Activated T-cell treated with anti-CD3 and anti-CD28 coated beads, Interleukin-2, amount 50 U/mL, for 72 hours (primary cell): ENCODE measurements around the gene EIF4G3. TPM values are rescaled to one million over a fixed set of nuclear protein-coding genes. Genes with fewer than 3 reads are reported as not detected.
"Not testable (repeated sequence)": the region's sequence is repeated elsewhere in the genome, so short reads cannot be mapped to it uniquely, and the experiment has no call there.

Experiments
- ATAC-seq, 2 donors: fragments of 150-1000 bp; cut with Tn5 transposase; replicated peaks in 1 of 2; 2 replicates each; pipeline ENCODE4 v1.10.0; 2021; ENCODE audit warnings: moderate library complexity in 2 of 2, mild to moderate bottlenecking in 1 of 2
- DNase-seq, 2 donors: peaks; one replicate each; pipeline ENCODE4 v3.0.0; 2021 to 2022; ENCODE audit warnings: mixed read lengths in 1 of 2
- H3K27ac Mint-ChIP-seq: one replicate; pipeline ENCODE4 v1.8.0; 2022; ENCODE audit warnings: mild to moderate bottlenecking, moderate library complexity, mixed read lengths
- H3K27me3 Mint-ChIP-seq: one replicate; pipeline ENCODE4 v1.8.0; 2022; ENCODE audit warnings: low read depth, mixed read lengths
- H3K36me3 Mint-ChIP-seq, 2 donors: one replicate each; pipeline ENCODE4 v1.8.0; 2022; ENCODE audit warnings: mixed read lengths in 2 of 2, mild to moderate bottlenecking in 1 of 2; ENCODE audit not compliant: insufficient read depth in 2 of 2
- H3K4me1 Mint-ChIP-seq: one replicate; pipeline ENCODE4 v1.8.0; 2022; ENCODE audit warnings: low read depth, mixed read lengths
- H3K4me3 Mint-ChIP-seq, 2 donors: one replicate each; pipeline ENCODE4 v1.8.0; 2022; ENCODE audit warnings: mild to moderate bottlenecking in 2 of 2, mixed read lengths in 2 of 2, moderate library complexity in 2 of 2
- H3K9me3 Mint-ChIP-seq, 2 donors: one replicate each; pipeline ENCODE4 v1.8.0; 2022; ENCODE audit warnings: mixed read lengths in 2 of 2
- total RNA-seq, 2 donors: library from RNA; stranded (reverse); gene quantifications; one replicate each; pipeline ENCODE4 v1.2.3, GENCODE V29; 2022

Gene EIF4G3
- total RNA-seq, 2 donors from 2014 or later: 33.3 to 36.3 TPM

DNA sequence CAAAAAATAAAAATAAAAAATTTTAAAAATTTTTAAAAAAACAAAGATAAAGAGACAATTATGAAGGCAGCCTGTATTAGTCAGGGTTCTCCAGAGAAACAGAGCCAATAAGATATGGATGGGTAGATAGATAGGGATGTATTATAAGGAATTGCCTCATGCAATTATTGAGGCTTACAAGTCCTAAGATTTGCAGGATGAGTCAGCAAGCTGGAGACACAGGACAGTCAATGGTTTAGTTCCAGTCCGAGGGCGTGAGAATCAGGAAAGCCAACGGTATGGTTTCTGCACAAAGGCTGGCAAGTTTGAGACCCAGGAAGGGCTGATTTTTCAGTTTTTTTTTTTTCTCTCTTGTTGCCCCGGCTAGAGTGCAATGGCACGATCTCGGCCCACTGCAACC lies 24.1 kb upstream of the EIF4G3 start:
- ATAC-seq: no peak
- Mint-ChIP-seq H3K27ac (no peak overlapping the region), H3K27me3 (peaks cover 11% of the 10 kb centered on the region)

DNA sequence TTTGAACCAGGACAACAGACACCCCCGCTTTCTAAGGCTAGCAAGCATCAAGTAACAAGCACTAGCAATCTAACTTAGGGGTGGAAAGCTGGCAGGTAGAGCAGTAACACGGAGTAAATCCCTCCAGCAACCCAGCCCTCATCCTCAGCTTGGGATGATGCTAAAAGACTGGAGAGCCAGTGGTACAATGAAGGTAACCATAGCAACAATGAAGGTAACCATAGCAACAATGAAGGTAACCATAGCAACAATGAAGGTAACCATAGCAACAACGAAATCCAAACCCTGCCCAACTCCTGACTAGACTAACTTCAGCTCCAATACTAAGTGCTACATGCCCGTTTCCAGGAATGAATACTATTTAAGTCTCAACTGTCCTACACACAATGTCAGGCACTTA lies 22.2 kb upstream of the EIF4G3 start:
- ATAC-seq (no peak), DNase-seq (no peak)
- Mint-ChIP-seq H3K27me3 (peaks cover 11% of the 10 kb centered on the region), H3K9me3 (no peaks in the 10 kb centered on the region), H3K27ac (no peak overlapping the region), H3K4me1 (no peaks in the 10 kb centered on the region), H3K36me3 (no peaks in the 10 kb centered on the region), H3K4me3 (no peak overlapping the region)

More for the DNA sequence above, 24.1 kb upstream of the EIF4G3 start:
- Mint-ChIP-seq H3K4me3 (no peak overlapping the region), H3K9me3 (no peaks in the 10 kb centered on the region), H3K36me3 (no peaks in the 10 kb centered on the region), H3K4me1 (no peaks in the 10 kb centered on the region)
- DNase-seq: no peak

DNA sequence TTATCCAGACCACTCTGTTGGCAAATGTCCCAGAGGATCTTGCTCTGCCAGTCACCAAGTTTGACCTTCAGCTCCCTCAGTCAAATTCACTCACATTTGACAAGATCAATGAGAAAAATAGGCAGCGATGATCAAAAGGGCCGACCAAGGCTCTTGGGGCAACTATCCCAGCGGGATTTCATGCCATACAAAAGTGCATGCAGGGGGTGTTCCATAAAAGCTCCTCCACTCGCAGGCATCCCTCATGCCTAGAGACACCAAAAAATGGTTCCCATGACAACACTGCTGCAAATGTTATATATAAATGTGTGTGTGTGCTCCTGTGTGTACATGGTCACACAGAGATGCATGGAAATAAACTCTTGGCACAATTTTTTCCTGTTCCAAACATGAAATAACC lies 16.2 kb upstream of the EIF4G3 start:
- H3K27me3 Mint-ChIP-seq: peaks cover 17% of the 10 kb centered on the region
- no peaks in the 10 kb centered on the region for H3K4me1 Mint-ChIP-seq
- DNase-seq (no peak), ATAC-seq (no peak)
- no peak overlapping the region for H3K27ac Mint-ChIP-seq
- H3K36me3 Mint-ChIP-seq: no peaks in the 10 kb centered on the region
- no peak overlapping the region for H3K4me3 Mint-ChIP-seq
- H3K9me3 Mint-ChIP-seq: no peaks in the 10 kb centered on the region

DNA sequence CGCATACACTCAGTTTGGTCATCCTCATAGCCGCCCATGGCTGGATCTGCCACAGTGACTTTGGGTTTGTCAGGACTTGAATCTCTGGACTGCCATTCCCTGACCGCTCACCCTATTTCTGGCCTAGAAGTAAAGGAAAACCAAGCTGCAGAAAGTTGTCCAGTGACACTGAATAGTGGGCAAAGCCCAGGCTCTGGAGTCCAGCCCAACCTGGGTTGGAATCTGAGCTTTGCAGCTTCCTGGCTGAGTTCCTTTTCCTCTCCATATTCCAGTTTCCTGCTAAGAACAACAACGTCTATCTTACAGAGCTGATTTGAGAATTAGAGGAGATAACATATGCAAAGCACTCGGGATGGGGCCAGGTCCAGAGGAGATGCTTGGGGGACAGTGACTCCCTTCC lies 15.6 kb upstream of the EIF4G3 start:
- ATAC-seq (no peak), DNase-seq (no peak)
- Mint-ChIP-seq H3K36me3 (no peaks in the 10 kb centered on the region), H3K9me3 (no peaks in the 10 kb centered on the region), H3K27ac (no peak overlapping the region), H3K4me3 (no peak overlapping the region), H3K4me1 (no peaks in the 10 kb centered on the region), H3K27me3 (peaks cover 17% of the 10 kb centered on the region)

DNA sequence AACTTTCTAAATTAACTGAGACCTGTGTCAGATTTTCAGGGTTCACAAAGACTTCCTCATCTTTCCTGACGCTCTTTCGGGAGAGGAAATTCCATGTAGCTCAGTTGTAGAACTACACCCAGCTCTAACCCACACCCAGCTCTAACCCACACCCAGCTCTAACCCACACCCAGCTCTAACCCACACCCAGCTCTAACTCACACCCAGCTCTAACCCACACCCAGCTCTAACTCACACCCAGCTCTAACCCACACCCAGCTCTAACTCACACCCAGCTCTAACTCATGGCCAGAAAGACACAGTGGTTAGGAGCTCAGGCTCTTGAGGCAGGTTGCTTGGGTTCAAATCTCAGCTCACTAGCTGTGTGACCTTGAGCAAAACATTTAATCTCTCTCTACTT lies 14.1 kb upstream of the EIF4G3 start:
- not testable (repeated sequence) for H3K9me3 Mint-ChIP-seq, H3K36me3 Mint-ChIP-seq, H3K27ac Mint-ChIP-seq, DNase-seq, ATAC-seq, H3K4me3 Mint-ChIP-seq, H3K4me1 Mint-ChIP-seq
- peaks cover 11% of the 10 kb centered on the region for H3K27me3 Mint-ChIP-seq

DNA sequence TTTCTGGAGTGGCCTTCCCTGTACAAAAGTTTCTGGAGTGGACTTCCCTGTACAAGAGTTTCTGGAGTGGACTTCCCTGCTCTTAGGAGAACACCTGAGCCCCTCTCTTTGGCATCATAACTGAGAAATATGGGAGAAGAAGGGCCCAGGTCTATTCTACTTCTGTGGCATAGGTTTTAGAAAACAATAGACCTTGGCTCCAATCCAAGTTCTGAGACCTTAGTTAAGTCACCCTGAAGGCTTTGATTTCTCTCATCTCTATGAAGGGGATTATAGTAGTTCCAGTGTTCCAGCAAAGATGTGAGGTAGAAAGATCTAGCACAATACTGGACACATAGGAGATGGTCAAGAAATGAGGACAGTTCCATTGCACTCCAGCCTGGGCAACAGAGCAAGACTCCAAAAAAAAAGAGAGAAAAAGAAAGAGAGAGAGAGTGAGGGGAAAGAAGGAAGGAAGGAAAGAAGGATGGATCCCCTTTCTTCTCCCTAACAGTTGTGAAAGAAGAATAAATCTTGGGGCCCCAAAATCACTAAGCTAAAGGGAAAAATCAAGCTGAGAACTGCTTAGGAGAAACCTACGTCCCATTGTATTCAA lies 13.3 kb upstream of the EIF4G3 start:
- H3K27me3 Mint-ChIP-seq: peaks cover 11% of the 10 kb centered on the region
- no peak overlapping the region for H3K27ac Mint-ChIP-seq
- H3K4me1 Mint-ChIP-seq: no peaks in the 10 kb centered on the region
- no peak overlapping the region for H3K4me3 Mint-ChIP-seq
- no peaks in the 10 kb centered on the region for H3K9me3 Mint-ChIP-seq
- DNase-seq (no peak), ATAC-seq (no peak)
- H3K36me3 Mint-ChIP-seq: no peaks in the 10 kb centered on the region

DNA sequence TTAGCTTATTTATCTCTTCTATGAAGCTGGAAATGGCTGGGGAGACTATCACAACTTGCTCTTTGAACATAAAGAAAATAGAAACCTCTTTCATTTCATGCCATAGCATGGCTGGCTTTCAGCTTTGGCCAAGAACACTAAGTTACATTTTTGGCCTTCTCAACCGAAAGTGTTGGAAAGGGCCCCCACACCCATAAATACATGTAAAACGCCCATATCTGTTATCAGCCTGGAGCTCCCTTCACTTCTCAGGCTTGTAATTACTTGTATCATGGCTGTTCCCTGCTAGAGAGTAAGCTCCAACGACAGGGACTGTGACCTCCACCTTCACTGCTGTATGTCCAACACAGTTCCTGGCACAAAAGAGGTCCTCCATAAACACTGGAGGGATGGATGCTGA lies 12.7 kb upstream of the EIF4G3 start:
- no peaks in the 10 kb centered on the region for H3K4me1 Mint-ChIP-seq
- DNase-seq: no peak
- no peak overlapping the region for H3K4me3 Mint-ChIP-seq
- no peaks in the 10 kb centered on the region for H3K9me3 Mint-ChIP-seq
- peaks cover 11% of the 10 kb centered on the region for H3K27me3 Mint-ChIP-seq
- no peak for ATAC-seq
- no peak overlapping the region for H3K27ac Mint-ChIP-seq
- H3K36me3 Mint-ChIP-seq: no peaks in the 10 kb centered on the region

DNA sequence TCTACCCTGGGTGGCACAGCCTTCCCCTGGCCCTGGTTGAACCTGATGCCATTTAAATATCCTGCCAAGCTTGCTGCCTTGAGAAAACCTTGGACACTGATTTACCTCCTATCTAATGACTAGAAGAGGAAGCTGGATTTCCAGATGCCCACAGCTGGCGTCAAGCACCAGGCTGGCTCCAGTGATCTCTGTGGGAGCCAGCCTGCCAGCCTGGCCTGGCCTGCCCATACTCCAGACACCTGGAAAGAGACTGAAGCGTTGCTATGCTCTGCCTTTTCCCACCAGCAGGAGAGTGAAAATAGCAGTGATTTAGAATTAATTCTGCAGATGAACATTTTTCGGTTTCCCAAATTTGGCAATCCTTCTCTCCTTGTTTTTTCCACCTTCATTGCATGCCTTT lies 11.5 kb upstream of the EIF4G3 start:
- DNase-seq (no peak), ATAC-seq (no peak)
- Mint-ChIP-seq H3K4me1 (no peaks in the 10 kb centered on the region), H3K4me3 (no peak overlapping the region), H3K27ac (no peak overlapping the region), H3K27me3 (peaks cover 9% of the 10 kb centered on the region), H3K9me3 (no peaks in the 10 kb centered on the region), H3K36me3 (no peaks in the 10 kb centered on the region)

DNA sequence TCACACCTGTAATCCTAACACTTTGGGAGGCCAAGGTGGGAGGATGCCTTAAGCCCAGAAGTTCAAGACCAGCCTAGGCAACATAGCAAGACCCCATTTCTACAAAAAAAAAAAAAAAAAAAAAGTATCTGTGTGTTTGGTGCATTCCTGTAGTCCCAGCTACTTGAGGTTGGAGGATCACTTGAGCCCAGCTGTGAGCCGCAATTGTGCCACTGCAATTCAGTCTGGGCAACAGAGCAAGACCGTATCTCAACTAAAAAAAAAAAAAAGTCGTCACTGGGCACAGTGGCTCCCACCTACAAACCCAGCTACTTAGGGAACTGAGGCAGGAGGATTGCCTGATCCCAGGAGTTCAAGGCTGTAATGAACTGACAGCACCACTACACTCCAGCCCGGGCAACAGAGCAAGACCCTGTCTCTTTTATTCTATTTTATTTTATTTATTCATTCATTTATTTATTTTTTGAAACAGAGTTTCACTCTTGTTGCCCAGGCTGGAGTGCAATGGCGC lies 8.6 kb upstream of the EIF4G3 start:
- H3K9me3 Mint-ChIP-seq: no peaks in the 10 kb centered on the region
- DNase-seq (no peak), ATAC-seq (no peak)
- no peak overlapping the region for H3K4me3 Mint-ChIP-seq
- no peak overlapping the region for H3K27ac Mint-ChIP-seq
- no peaks in the 10 kb centered on the region for H3K36me3 Mint-ChIP-seq
- no peaks in the 10 kb centered on the region for H3K4me1 Mint-ChIP-seq
- H3K27me3 Mint-ChIP-seq: no peaks in the 10 kb centered on the region

DNA sequence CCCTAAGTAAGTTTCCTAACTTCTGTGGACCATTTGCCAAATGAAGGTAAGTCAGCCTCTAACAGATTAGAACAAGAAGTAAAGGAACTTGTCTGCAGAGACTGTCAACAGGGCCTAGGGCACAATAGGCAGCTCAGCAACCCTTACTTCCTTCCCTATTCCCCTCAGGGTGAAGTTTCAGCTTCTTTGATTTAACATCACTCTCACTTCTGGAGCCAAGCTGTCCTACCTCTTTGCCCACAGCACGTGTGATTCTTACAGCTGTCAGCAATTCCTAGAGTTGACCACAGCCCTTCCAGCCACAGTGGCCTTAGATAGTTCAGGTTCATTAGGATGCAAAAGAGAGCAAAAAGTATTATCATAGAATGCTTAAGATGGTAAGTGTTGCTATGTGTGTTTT lies 7.6 kb upstream of the EIF4G3 start:
- Mint-ChIP-seq H3K9me3 (no peaks in the 10 kb centered on the region), H3K27me3 (no peaks in the 10 kb centered on the region), H3K4me3 (no peak overlapping the region), H3K36me3 (no peaks in the 10 kb centered on the region), H3K4me1 (no peaks in the 10 kb centered on the region), H3K27ac (no peak overlapping the region)
- ATAC-seq (no peak), DNase-seq (no peak)

DNA sequence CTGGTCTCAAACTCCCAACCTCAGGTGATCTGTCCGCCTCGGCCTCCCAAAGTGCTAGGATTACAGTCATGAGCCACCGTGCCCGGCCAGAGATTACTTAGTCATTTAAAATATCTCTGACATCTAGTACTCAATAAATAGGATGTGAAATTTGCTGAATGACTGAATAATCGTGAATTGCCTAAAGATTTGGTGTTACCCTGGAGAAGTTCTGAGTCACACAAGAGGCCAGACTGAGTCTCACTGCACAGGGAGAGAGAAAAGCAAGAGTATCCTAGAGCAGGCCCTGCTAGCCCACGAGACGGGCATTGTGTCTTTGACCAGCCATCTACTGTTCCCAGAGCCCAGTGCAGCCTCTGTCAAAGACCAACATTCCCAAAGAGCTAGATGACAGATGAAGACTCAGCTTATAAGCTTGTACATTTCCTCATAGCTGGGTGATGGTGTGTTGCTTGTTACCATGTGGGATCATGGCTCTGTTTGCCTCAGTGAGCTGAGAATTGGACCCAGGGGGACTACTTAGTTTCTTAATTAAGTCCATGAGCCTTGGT lies 5.6 kb upstream of the EIF4G3 start:
- no peak overlapping the region for H3K27ac Mint-ChIP-seq
- H3K9me3 Mint-ChIP-seq: no peaks in the 10 kb centered on the region
- H3K4me3 Mint-ChIP-seq: no peak overlapping the region
- ATAC-seq: no peak
- no peaks in the 10 kb centered on the region for H3K36me3 Mint-ChIP-seq
- no peaks in the 10 kb centered on the region for H3K4me1 Mint-ChIP-seq
- no peak for DNase-seq
- H3K27me3 Mint-ChIP-seq: no peaks in the 10 kb centered on the region

DNA sequence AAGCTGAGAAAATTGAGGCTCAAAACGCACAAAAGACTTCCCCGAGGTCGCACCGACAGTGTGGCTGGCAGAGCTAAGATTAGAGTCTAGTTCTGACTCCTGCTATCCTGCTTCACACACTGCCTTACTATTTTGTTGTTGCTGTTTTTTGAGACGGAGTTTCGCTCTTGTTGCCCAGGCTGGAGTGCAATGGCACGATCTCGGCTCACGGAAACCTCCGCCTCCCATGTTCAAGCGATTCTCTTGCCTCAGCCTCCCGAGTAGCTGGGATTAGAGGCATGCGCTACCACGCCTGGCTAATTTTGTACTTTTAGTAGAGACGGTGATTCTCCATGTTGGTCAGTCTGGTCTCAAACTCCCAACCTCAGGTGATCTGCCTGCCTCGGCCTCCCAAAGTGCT lies 1.6 kb upstream of the EIF4G3 start:
- H3K9me3 Mint-ChIP-seq, ATAC-seq, H3K4me3 Mint-ChIP-seq, H3K27ac Mint-ChIP-seq, H3K27me3 Mint-ChIP-seq, DNase-seq: not testable (repeated sequence)
- Mint-ChIP-seq H3K36me3 (peaks cover 6 to 10% of the 10 kb centered on the region in 2 donors), H3K4me1 (peaks cover 22% of the 10 kb centered on the region)

DNA sequence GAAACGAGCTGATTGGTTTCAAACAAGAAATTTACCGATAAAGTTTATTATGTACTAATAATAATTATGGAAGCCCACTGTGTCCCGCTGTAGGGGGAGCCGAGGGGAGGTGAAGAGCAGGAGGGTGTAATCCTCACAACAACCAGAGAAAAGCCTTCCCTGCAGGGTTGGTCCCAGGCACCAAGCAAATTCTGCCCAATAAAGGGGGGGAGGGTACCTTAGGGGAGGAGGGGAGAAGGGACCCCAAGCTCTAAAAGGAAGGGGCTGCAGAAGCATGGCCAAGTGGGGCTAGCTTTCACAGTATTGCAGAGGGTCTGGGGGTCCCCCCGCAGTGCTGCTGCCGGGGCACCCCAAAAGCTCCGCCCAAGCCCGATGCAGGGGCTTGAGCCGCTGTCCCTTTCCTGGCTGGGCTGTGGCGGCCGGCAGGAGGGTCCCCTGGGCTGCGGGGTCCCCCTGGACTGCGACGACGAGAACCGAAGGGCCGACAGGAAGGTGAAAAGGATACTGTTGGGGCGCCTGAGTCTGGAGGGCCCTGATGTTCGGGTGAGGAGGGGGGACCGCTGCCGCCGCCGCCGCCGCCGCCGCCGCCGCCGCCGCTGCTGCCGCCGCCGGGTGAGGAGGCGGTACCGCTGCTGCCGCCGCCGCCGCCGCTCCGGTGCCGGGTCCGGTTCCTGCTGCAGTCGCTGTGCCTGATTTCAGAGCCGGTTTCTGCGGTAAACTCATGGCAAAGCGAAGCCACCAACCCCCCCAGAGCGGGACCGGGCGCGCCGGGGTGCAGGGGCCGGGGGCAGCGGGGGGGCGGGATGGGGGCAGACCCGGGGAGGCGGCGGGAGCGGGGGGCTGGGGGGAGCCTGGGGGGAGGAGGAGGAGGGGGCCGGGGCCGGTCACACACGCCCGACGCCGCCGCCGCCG lies 771 bp downstream of the EIF4G3 start:
- Mint-ChIP-seq H3K4me1 (peaks cover 22% of the 10 kb centered on the region), H3K4me3 (peak overlapping the region; percentile 92 to 93), H3K27me3 (no peaks in the 10 kb centered on the region), H3K36me3 (peaks cover 6 to 12% of the 10 kb centered on the region in 2 donors), H3K9me3 (no peaks in the 10 kb centered on the region), H3K27ac (peak overlapping the region; percentile 98)
- DNase-seq (peak; percentile 53 to 60), ATAC-seq (peak; percentile 7 to 8)
